ENCODE results near the gene POU3F1. TPM values are rescaled to one million over a fixed set of nuclear protein-coding genes. Genes with fewer than 3 reads are reported as not detected.

Gene POU3F1
- total RNA-seq, 1 donor from 2014 or later, result 1.2 TPM

DNA sequence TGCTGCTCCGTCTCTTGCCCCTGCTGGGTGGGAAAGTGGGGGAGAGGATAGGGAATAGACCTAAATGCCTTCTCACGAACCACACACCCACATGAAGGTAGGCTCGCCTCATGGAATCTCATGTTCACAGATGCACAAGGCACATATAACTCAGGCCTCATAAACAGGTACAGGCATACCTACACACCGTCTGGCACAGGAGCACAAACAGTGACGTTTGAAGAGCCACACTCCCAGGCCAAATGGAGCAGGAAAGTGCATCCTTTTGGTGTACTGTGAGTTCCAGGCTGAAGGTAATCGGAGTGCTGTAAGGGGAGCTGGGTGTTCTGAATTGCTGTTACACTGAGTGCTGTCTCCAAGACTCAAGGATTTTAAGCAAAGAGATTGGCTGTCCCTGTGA lies 20.9 kb downstream of the POU3F1 start:
- Mint-ChIP-seq H3K9me3 (ENCODE audit: unreplicated experiment) (no peaks in the 10 kb centered on the region), H3K4me3 (ENCODE audit: unreplicated experiment) (peak overlapping the region; percentile 77), H3K27me3 (ENCODE audit: unreplicated experiment) (peaks cover 6% of the 10 kb centered on the region), H3K4me1 (ENCODE audit: unreplicated experiment) (peaks cover 58% of the 10 kb centered on the region), H3K36me3 (ENCODE audit: low read depth, unreplicated experiment) (peaks cover 40% of the 10 kb centered on the region), H3K27ac (ENCODE audit: unreplicated experiment) (peak overlapping the region; percentile 94)
- DNase-seq (ENCODE audit: low spot score), result no peak
- TF ChIP-seq, protein P1, sequence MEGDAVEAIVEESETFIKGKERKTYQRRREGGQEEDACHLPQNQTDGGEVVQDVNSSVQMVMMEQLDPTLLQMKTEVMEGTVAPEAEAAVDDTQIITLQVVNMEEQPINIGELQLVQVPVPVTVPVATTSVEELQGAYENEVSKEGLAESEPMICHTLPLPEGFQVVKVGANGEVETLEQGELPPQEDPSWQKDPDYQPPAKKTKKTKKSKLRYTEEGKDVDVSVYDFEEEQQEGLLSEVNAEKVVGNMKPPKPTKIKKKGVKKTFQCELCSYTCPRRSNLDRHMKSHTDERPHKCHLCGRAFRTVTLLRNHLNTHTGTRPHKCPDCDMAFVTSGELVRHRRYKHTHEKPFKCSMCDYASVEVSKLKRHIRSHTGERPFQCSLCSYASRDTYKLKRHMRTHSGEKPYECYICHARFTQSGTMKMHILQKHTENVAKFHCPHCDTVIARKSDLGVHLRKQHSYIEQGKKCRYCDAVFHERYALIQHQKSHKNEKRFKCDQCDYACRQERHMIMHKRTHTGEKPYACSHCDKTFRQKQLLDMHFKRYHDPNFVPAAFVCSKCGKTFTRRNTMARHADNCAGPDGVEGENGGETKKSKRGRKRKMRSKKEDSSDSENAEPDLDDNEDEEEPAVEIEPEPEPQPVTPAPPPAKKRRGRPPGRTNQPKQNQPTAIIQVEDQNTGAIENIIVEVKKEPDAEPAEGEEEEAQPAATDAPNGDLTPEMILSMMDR (IDR thresholded peaks at IDR 0.05; ENCODE audit: unreplicated experiment), result no peak

- Mint-ChIP-seq H3K27me3 (ENCODE audit: unreplicated experiment) (peaks cover 6% of the 10 kb centered on the region), H3K36me3 (ENCODE audit: low read depth, unreplicated experiment) (peaks cover 44% of the 10 kb centered on the region), H3K4me1 (ENCODE audit: unreplicated experiment) (peaks cover 54% of the 10 kb centered on the region), H3K4me3 (ENCODE audit: unreplicated experiment) (peak overlapping the region; percentile 77), H3K9me3 (ENCODE audit: unreplicated experiment) (no peaks in the 10 kb centered on the region), H3K27ac (ENCODE audit: unreplicated experiment) (peak overlapping the region; percentile 94)
- TF ChIP-seq, protein P1 (IDR thresholded peaks at IDR 0.05; ENCODE audit: unreplicated experiment), result no peak
- DNase-seq (ENCODE audit: low spot score), result no peak
These were observed 21.4 kb downstream of the POU3F1 start for GRCh38 chr1:38025233-38025632.

- H3K27me3 Mint-ChIP-seq (ENCODE audit: unreplicated experiment), result peaks cover 5% of the 10 kb centered on the region
- TF ChIP-seq, protein P1 (IDR thresholded peaks at IDR 0.05; ENCODE audit: unreplicated experiment), result no peak
- H3K9me3 Mint-ChIP-seq (ENCODE audit: unreplicated experiment), result no peaks in the 10 kb centered on the region
- H3K4me3 Mint-ChIP-seq (ENCODE audit: unreplicated experiment), result peak overlapping the region; percentile 44
- H3K27ac Mint-ChIP-seq (ENCODE audit: unreplicated experiment), result no peak overlapping the region
- peaks cover 59% of the 10 kb centered on the region for H3K36me3 Mint-ChIP-seq (ENCODE audit: low read depth, unreplicated experiment)
- DNase-seq (ENCODE audit: low spot score), result no peak
- H3K4me1 Mint-ChIP-seq (ENCODE audit: unreplicated experiment), result peaks cover 35% of the 10 kb centered on the region
These were observed 23.8 kb downstream of the POU3F1 start for GRCh38 chr1:38022810-38023209.

DNA sequence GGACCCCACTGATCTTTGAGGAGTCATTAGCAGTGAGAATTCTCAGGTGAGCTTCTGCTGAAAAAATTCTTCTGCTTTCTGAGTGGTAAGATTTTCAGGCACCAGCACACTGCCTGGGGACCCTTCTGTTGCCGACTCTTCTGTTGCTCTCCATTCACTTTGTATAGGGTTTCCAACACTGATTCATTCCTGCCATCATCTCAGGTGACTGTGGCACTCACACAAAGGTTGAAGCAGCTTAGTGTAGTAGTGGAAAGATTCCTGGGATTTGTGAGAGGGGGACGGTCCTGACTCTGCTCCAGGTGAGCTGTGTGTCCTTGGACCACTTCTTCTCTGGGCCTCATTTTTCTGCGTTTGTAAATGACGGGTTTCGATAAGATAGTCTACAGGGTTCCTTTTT lies 24.6 kb downstream of the POU3F1 start:
- Mint-ChIP-seq H3K9me3 (ENCODE audit: unreplicated experiment) (no peaks in the 10 kb centered on the region), H3K27ac (ENCODE audit: unreplicated experiment) (no peak overlapping the region), H3K4me3 (ENCODE audit: unreplicated experiment) (no peak overlapping the region), H3K27me3 (ENCODE audit: unreplicated experiment) (peaks cover 3% of the 10 kb centered on the region), H3K4me1 (ENCODE audit: unreplicated experiment) (peaks cover 27% of the 10 kb centered on the region), H3K36me3 (ENCODE audit: low read depth, unreplicated experiment) (peaks cover 66% of the 10 kb centered on the region)
- DNase-seq (ENCODE audit: low spot score), result no peak
- TF ChIP-seq, protein P1 (IDR thresholded peaks at IDR 0.05; ENCODE audit: unreplicated experiment), result no peak

DNA sequence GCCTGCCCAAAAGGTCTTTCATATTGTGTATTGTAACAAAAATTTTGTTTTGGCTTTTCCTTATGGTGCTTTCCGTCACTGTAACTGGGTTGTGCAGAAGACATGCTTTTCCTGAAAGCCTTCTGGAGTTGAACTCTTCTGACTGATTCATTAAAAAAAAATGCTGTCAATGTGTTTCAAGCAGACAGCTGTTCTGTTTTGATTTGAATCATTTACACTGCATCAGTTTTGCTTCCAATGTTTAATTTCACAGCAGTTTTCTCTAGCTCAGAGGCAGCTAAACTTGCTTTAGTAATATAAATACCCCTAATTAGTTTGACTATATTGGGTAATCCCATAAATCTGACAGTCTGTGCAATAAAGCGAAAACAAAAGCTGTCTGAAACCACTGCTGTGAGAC lies 26.2 kb downstream of the POU3F1 start:
- TF ChIP-seq, protein P1 (IDR thresholded peaks at IDR 0.05; ENCODE audit: unreplicated experiment), result no peak
- Mint-ChIP-seq H3K9me3 (ENCODE audit: unreplicated experiment) (no peaks in the 10 kb centered on the region), H3K27me3 (ENCODE audit: unreplicated experiment) (peaks cover 1% of the 10 kb centered on the region), H3K27ac (ENCODE audit: unreplicated experiment) (no peak overlapping the region), H3K4me3 (ENCODE audit: unreplicated experiment) (no peak overlapping the region), H3K4me1 (ENCODE audit: unreplicated experiment) (peaks cover 25% of the 10 kb centered on the region), H3K36me3 (ENCODE audit: low read depth, unreplicated experiment) (peaks cover 58% of the 10 kb centered on the region)
- no peak for DNase-seq (ENCODE audit: low spot score)
